SU-DHL-6 (cell line): Measurements from ENCODE around the gene GPR108.

ENCODE experiments used
- CTCF ChIP-seq: fragments of 200-600 bp; sonication (generic); IDR thresholded peaks from one replicate; pipeline ENCODE4 v1.5.1; 2017; ENCODE audit warnings: antibody characterized with exemption, mild to moderate bottlenecking, low read length, moderate library complexity; ENCODE audit not compliant: insufficient read depth, poor library complexity, severe bottlenecking
- EZH2phosphoT487 ChIP-seq: fragments of 200-600 bp; sonication (generic), shearing (Covaris generic); conservative IDR thresholded peaks from 2 replicates; pipeline ENCODE4 v1.6.1; 2018; ENCODE audit warnings: mild to moderate bottlenecking, antibody characterized with exemption, low read length, moderate library complexity, mixed read lengths

GRCh38 chr19:6705931-6706632, 31.3 kb downstream of the GPR108 start:
- TF ChIP-seq CTCF (no peak), EZH2phosphoT487 (no peak)
